CMK (cell line): ENCODE data around the gene MYLK.
"Not testable (repeated sequence)": the region's sequence is repeated elsewhere in the genome, so short reads cannot be mapped to it uniquely, and the experiment has no call there.

Source experiments
- DNase-seq: peaks from one replicate; pipeline ENCODE4 v3.0.0-alpha.2; 2010; ENCODE audit warnings: low read depth

MYLK gene

GRCh38 chr3:123884203-123884831 lies at the start of gene MYLK:
Gene MYLK, minus strand, starts transcription at chr3:123884332. Its CDS starts 90,491 bp downstream, at chr3:123793841.
- DNase-seq = peak; percentile 18

- no peak for DNase-seq
Measured at GRCh38 chr3:123930445-123930844, 46.3 kb upstream of the MYLK start.

- no peak for DNase-seq
Measured at GRCh38 chr3:123929325-123929724, 45.2 kb upstream of the MYLK start.

GRCh38 chr3:123926396-123926795 lies 42.3 kb upstream of the MYLK start:
- DNase-seq = no peak

- DNase-seq = no peak
Measured at GRCh38 chr3:123920868-123921267, 36.7 kb upstream of the MYLK start.

- DNase-seq = no peak
Measured at GRCh38 chr3:123920383-123920782, 36.3 kb upstream of the MYLK start.

- DNase-seq = no peak
Measured at GRCh38 chr3:123919353-123919752, 35.2 kb upstream of the MYLK start.

- no peak for DNase-seq
Measured at GRCh38 chr3:123914829-123915228, 30.7 kb upstream of the MYLK start.

- DNase-seq = no peak
Measured at GRCh38 chr3:123909785-123910184, 25.7 kb upstream of the MYLK start.

GRCh38 chr3:123907720-123908119 lies 23.6 kb upstream of the MYLK start:
- DNase-seq = no peak

- DNase-seq = no peak
Measured at GRCh38 chr3:123899300-123899865, 15.3 kb upstream of the MYLK start.

GRCh38 chr3:123893012-123893411 lies 8.9 kb upstream of the MYLK start:
- no peak for DNase-seq

- no peak for DNase-seq
Measured at GRCh38 chr3:123892195-123892594, 8.1 kb upstream of the MYLK start.

GRCh38 chr3:123890991-123891390 lies 6.9 kb upstream of the MYLK start:
- DNase-seq = not testable (repeated sequence)

GRCh38 chr3:123890162-123890561 lies 6.0 kb upstream of the MYLK start:
- DNase-seq = not testable (repeated sequence)

GRCh38 chr3:123884993-123885392 lies 861 bp upstream of the MYLK start:
- DNase-seq = no peak

GRCh38 chr3:123883701-123884202 lies 380 bp downstream of the MYLK start:
- DNase-seq = no peak

- no peak for DNase-seq
Measured at GRCh38 chr3:123883111-123883510, 1.0 kb downstream of the MYLK start.

GRCh38 chr3:123881771-123882170 lies 2.4 kb downstream of the MYLK start:
- no peak for DNase-seq

- no peak for DNase-seq
Measured at GRCh38 chr3:123880998-123881561, 3.1 kb downstream of the MYLK start.

GRCh38 chr3:123878807-123879206 lies 5.3 kb downstream of the MYLK start:
- no peak for DNase-seq

GRCh38 chr3:123877965-123878364 lies 6.2 kb downstream of the MYLK start:
- no peak for DNase-seq

- no peak for DNase-seq
Measured at GRCh38 chr3:123877466-123877865, 6.7 kb downstream of the MYLK start.

GRCh38 chr3:123876858-123877257 lies 7.3 kb downstream of the MYLK start:
- DNase-seq = no peak
